Measurements from ENCODE around the gene SYT13.

The SYT13 gene

DNA sequence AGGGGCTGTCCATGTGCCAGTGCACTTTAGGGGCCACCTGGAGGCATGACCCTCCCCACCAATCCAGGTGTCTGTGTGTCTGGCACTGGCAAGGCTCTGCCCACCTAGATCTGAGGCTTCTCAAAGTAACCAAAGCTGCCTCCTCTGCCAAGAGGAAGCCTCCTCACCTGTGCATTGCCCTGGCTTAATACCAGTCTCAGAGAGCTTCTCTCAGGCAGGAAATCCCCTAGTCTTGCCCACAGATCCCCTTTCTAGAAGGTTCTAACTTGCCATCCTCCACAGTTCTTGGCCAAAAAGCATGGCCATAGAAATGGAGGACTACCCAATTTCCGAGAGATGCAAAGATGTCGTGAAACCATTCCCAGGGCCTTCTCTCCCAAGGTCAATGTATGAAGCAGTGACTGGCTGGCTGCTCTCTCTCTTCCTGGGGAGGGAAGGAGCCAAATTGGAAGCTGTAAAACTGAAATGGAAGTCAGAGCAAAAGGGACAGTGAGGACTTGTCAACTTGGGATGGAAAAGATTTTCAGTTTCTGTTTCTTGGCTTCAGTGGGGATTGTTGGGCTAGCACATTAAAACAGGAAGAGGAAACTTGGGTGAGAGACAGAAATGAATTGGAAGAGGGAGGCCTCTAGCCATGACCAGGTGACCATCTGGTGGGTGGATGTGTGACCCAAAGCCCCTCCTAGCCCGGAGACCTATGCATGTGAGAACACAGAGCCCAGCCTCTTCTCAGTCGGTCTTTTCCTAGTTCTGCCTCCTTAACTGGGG is 70.9 kb downstream of the SYT13 start:
- DNase-seq: no peak

DNA sequence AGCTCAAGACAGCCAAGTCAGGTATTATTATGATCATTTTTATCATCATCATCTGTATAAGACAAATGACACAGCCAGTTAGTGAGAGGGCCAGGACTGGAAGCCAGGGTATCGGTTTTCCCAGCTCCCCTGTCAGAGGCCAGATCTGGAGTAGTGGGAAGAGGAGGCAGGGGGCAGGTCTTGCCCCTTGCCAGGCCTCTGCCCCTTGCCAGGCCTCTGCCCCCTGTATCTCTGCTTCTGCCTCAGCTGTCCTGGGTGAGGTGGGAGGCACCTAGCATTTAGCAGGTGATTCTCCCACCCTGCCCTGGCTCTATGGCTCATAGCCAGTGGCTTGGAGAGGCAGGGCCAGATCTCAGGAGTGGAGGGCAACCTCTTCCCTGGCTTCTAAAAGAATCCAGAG is 72.4 kb downstream of the SYT13 start:
- DNase-seq: no peak

DNA sequence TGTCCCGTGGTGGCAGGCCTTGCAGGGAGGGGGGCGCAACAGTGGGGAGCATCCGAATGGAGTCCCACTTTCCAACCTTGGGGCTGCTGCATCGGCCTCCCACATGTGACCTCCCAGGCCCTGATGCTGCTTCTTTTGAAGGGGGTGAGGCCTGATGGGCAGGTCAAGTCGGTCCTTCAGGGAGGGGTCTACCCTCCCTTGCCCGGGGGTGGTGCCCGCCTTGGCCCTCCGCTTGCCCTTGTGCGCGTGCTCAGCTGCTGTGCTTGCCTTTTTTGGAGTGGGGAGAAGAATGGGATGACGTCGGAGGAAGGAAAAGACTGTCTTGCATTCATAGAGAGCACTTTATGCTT is 72.8 kb downstream of the SYT13 start:
- no peak for DNase-seq

DNA sequence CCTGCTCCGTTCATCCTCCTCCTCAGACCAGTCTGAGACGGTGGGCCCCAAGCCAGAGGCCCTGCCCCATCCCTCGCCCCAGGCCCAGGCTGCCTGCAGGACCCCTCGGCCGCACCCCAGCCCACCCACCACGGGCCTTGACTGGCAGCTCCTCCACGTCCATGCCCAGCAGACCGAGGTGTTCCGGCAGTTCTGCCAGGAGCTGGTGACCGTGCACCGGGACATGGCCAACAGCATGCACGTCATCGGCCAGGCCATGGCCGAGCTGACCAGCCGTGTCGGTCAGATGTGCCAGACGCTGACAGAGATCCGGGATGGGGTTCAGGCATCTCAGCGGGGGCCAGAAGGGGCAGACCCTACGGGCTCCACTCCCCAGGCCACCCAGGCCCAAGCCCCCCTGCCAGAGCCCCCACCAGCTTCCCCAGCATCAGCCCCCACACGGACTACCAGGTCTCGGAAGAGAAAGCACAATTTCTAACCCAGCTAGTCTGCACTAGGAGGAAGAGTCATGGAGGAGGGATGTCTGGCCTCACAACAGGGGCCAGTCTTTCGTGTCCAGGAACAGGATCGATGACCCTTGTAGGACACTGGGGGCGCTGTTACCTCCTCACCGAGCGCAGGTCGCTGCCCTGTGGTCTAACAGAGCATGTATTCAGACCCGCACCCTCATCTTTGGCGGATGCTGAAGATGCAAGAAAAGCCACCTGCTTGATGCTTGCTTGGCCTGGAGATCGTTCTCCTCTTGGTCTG is 73.4 kb downstream of the SYT13 start:
- no peak for DNase-seq

DNA sequence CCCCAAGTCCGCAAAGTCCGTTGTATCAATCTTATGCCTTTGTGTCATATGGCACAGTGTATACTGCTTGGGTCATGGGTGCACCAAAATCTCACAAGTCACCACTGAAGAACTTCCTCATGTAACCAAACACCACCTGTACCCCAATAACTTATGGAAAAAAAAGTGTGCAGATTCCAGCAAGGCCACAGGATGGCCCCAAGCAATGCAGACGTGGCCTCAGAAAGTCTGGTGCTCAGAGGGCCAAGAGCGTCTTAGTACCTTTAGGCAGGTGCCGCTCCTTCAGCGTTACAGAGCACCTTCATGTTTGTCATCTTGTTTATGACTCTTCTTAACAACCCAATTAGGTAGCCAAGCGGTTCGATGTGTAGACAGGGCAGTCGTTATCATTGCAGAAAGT is 74.4 kb downstream of the SYT13 start:
- no peak for DNase-seq

DNA sequence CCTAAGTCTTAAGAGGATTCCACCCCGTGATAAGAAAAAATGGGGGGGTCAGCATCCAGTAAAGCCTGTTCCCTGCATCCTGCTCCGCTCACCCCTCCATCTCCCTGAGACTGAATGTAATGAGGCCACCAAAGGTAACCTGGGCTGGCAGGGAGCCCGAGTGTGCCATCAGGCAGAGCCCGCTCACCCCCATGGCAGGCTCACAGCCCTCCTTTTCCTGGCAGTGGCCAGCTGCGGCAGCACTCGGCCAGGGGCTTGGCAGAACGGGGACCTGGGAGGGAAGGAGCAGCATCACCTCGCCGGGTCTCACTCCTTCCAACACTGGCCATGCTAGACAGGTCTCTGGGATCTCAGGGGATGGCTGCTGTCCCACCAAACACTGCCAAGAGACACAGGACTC is 75.3 kb downstream of the SYT13 start:
- no peak for DNase-seq

DNA sequence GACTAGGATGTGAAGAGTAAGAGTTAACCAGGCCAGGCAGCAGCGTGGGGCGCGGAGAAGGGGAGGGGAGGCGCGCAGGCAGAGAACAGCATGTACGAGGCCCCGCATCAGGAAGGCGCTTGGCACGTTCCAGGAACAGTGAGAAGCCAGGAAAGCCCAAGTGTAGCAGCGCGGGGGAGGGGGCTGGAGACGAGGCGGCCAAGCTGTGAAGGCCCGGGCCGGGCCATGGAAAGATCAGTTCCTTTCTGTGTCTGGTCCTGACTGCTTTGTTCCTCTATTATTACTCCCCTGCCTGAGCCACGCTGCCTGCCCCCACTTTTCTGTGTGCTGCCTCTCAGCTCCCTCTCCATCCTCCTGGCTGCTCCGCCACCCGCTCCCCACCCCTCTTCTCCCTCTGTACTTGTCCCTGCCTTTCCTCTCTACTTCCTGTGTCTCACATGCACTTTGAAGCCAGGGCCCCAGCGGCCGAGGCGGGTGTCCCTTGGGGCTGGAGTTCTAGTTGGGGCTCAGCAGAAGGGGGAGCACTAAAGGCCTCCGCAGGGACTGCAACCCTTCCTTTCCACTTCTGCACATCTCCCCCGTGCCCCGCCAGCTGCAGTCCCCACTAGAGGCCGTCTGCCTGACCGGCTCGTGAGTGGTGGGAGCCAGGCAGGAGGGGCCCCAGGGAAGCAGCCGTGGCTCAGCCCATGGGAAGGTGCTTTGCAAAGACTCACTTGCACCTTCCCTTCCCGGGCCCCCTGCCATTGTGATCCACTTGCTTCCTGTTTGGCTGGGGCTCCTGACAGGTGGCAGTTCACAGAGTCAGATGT is 76.0 kb downstream of the SYT13 start:
- DNase-seq: no peak

DNA sequence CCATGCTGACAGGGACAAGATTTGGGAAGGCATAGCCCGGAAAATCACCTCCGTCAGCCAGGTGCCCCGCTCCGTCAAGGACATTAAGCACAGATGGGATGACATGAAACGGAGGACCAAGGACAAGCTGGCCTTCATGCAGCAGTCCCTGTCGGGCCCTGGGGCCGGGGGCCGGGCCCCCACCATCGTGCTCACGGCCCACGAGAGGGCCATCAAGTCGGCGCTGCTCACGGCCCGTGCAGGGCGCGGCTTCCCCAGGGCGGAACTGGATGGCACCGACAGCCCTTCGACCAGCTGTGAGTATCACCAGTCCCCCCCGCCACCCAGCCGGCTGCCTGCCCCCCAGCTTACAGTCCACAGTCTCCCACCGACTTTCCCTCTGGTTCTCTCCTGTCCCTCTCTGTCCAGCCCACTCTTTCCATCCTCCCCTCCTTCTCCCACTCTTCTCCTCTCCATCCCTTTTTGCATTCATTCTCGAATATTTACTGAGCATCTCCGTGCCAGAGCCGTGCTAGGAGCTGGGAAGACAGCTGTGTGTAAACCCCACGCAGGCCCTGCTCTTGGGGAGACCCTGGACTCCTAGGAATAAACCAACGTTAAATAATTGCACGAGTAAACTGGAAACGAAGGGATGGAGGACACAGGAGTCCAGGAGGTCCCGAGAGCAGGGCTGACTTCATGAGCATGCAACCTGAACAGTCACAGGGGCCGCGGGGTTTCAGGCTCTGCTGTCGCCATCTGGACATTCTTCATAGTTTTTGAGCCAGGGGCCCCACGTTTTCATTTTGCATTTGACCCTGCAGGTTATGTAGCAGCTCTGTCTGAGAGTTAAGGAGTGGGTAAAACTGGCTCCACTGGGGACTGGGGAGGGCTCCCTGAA is 76.9 kb downstream of the SYT13 start:
- no peak for DNase-seq

DNA sequence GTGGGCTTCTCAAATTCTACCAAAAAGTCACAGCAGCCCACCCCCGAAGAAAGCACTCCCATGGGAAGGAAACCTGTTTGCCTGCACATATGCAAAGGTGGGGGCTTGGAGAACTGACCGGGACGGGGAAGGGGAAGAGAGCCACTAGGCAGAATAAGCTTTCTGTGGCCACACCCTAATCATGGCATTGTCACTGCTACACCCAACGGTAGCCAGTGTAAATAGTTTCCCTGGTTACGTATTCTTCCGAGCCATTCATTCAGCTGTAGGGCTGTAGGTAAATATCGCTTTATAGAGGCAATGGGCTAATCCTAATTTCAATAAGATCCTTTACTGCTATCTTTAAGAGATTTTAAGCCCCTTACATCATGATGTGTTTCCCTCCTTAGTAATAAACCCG is 78.0 kb downstream of the SYT13 start:
- DNase-seq: no peak

DNA sequence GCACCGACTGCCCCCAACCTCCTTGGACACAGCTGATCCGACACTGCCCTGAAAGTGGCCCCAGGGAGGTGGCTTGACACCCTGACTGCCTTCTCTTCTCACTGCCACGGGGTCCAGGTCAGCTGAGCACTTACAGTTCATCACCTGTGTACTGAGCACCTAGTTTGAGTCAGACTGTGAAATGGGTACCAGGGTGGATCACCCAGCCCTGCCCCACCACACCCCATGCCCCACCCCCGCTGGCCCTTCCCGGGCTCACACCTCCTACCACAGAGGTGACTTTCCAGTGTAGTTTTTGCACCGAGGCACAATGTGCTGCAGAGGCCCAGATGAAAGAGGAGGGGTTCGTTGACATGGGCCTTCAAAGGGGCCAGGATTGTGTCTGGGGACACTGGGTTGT is 80.2 kb downstream of the SYT13 start:
- DNase-seq: no peak

DNA sequence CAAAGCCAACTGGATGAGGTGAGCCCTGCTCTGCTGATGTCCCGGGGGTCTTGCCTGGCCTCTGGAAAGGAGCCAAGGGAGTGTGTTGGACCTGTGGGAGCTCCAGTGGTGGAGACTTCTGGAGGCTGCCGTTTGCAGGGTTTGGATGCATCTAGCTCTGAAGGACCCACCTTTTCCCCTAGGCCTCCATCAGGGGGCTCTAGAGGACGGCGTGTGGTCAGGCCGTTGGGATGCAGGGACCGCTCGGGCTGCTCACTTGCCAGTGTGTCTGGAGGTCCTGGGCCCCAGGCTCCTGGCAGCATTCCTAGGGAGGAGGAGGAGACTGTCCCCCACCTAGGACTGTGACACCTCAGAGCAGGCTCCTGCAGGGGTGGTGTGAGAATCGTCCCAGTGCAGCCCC is 81.4 kb downstream of the SYT13 start:
- no peak for DNase-seq

DNA sequence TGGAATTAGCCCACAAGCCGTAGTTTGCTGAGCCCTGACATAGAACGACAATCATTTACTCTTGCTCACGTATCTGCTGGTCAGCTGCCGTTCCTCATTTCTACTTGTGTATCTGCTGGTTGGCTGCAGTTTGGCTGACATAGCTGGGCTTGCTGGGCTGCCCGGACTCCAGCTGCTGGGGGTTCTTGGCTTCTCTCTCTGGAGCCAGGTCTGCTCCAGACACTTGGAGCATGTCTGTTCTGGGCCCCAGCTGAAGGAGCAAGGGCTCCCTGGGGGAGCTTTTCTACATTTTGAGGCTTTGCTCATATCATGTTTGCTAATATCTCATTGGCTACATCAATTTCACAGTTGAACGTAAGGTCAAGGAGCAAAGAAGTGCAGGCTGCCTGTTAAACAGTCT is 92.4 kb downstream of the SYT13 start:
- no peak for DNase-seq
